GM19468 (cell line): ENCODE data around the gene NLGN2.
A peak's percentile ranks its signal among the peaks of the same experiment; 100 is the strongest.

Experiments used
- ATAC-seq: cut with Tn5 transposase; IDR thresholded peaks from one replicate; pipeline ENCODE4 v1.9.1; 2021; ENCODE audit warnings: mild to moderate bottlenecking, moderate library complexity, moderate number of reproducible peaks; ENCODE audit not compliant: unreplicated experiment; ENCODE audit errors: extremely low read depth

The NLGN2 gene

GRCh38 chr17:7391307-7391706, 16.3 kb upstream of the NLGN2 start:
- ATAC-seq, result no peak

DNA sequence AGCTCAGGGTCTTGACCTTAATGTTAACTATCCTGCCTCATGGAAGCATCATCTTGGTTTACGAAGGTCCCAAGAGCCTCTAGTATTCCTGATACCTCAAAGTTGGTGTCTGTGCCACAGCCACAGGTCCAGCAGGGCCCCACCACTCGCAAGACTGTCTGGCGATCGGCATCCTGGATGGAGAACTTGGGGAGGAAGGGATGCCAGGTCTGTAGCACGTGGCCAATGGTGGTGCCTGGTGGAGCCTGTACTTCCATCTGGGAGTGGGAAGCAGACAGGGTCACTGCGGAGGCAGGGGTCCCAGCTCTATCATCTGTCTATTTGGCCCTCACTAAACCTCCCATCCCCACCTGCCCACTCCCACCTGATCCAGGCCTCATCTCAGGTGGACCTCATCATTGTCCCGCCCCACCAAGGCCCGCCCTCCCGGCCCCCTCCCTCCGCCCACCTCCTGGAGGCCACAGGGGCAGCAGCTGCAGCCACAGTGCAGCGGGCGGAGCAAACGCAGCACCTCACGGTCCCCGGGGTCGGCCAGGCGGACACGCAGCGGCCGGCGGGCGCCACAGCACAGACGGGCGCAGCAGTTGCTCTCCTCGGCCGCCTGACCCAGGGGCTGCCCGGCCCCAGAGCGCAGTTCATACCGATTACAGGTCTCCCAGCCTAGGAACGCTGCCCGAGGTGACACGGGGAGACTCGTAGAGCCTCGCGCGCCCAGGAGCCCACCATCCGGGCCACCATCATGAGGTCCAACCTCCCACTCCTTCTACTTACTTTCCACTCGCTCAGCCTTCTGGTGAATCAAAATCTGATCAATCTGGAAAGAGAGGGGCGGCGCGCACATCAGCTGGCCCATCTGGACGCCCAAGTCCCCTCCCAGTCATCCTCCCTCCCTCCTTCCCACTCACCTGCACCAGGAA, 14.7 kb upstream of the NLGN2 start:
- ATAC-seq, result no peak

DNA sequence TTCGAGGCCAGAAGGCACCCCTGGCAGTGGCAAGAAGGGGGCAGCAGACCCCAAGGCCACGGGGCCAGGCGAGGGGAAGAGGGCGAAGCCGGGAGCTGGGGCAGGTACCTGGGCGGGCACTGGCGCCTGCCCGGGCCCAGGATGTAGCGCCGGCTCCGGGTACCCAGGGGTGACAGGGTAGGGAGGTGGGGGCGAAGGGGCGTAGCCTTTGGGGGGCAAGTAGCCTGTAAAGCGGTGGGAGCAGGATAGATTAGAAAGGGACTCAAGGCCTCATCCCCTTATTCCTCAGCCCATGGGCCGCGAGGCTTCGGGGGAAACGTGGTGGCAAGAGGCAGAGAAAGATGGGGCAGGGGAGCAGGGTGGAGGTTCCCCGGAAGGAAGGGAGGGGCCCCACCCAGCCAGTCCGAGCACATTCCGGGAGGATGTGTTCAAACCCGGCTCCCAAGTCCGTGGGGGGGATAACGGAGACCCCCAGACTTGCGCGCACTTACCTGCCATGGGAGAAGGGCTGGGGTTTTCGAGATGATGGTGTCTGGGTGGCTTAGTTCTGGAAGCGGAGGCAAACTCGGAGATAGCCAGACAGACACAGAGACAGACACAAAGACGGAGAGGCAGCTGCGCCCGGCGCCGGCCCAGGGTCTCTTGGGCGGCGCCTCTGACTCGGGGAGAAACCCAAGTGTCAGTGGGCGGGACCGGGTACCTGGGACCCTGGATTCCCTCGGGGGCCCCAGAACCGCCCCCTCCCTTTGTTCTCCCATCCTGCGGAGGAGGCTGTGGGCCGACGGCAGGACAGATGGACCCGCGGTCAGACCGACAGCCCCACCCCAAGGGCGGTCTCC, 13.8 kb upstream of the NLGN2 start:
- ATAC-seq, result peak; percentile 15

DNA sequence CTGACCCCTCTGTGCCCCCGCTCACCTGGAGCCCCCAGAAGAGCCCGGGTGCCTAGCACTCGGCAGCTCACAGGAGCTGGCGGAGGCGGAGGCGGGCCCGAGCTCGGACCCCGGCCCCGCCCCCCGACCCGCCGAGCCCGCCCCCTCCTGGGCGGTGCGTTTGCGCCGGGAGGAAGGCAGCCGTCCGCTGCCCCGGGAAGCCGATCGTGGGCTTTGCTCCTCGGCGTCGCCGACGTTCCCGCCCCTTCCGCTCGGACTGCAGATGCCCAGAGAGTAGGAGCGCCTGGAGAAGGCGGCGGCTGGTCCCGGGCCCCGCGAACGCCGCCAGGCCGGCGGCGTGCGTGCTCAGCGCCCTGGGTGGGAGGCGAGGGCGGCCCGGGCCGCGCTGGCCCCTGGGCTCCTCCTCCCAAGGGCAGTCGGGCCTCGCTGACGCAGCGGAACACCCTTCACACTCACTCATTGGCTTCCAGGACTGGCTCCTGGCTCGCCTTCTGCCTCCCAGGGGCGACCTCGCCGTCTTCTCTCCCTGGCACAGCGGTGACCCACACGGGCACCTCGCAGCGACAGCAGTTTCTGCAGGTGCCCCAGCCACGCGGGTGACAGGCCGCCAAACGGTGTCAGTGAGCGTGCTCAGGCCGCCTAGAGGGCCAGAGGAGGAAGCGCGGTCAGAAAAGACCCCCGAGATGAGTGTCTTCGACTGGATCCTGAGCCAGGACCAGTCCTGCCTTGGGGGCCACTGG, 13.0 kb upstream of the NLGN2 start, which contains the start of gene PLSCR3:
Gene PLSCR3, minus strand, starts transcription at position 74 of the 740 bp plus-strand sequence. CDS start 415 bp downstream, outside the sequence.
- ATAC-seq, result peak; percentile 33

- ATAC-seq, result no peak
Measured at GRCh38 chr17:7396147-7396546, 11.5 kb upstream of the NLGN2 start.

DNA sequence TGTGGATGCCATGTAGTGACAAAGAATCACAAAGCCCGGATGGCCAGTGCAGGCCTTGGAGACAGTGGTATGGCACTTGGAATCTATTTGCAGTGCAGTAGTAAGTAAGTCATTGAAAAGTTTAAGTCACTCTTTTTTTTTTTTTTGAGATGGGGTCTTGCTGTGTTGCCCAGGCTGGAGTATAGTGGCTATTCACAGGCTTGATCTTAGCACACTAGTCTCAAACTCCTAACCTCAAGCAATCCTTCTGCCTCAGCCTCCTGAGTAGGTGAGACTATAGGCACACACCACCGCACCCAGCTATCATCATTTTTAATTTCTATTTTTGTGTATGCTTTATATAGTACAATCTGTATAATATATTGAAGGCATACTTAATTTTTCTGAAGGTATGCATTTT, 9.0 kb upstream of the NLGN2 start:
- ATAC-seq, result no peak

- no peak for ATAC-seq
Measured at GRCh38 chr17:7403043-7403726, 4.5 kb upstream of the NLGN2 start.

GRCh38 chr17:7403727-7403976, 4.0 kb upstream of the NLGN2 start:
- ATAC-seq, result no peak

- ATAC-seq, result peak; percentile 81
Measured at GRCh38 chr17:7403977-7404736, 3.5 kb upstream of the NLGN2 start, which contains the start of gene TMEM256. TSS of gene TMEM256 (minus strand) at chr17:7404097. CDS start at chr17:7404084, 13 bp downstream.

DNA sequence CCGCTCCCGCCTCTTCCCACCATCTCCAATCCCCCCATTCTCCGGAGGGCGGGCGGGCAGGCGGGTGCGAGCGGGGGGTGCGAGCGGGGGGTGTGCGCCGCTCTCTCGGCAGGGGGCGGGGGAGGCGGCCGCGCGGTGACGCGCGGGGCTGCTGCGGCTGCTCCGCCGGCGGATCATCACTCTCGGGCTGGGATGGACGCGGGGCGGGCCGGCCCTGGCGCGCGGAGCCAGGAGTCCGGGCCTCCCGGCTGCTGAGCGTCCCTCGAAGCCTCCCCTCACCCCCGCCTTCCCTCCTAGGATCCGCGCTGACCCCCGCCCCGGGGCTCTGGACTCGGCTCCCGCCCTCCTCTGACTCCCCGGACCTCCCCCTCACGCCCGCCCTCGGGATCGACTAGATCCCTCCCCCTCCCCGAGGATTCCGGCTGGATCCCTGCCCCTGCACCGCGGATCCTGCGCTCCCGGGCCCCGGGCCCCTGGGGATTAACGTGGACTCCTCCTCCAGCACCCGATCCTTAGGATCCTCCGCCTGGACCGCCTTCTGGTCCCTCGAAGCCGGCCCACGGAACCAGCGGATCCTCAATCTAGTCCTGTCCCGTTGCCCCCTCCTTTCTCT, 2.8 kb upstream of the NLGN2 start:
- ATAC-seq, result no peak

- no peak for ATAC-seq
Measured at GRCh38 chr17:7405350-7406234, 2.1 kb upstream of the NLGN2 start.

DNA sequence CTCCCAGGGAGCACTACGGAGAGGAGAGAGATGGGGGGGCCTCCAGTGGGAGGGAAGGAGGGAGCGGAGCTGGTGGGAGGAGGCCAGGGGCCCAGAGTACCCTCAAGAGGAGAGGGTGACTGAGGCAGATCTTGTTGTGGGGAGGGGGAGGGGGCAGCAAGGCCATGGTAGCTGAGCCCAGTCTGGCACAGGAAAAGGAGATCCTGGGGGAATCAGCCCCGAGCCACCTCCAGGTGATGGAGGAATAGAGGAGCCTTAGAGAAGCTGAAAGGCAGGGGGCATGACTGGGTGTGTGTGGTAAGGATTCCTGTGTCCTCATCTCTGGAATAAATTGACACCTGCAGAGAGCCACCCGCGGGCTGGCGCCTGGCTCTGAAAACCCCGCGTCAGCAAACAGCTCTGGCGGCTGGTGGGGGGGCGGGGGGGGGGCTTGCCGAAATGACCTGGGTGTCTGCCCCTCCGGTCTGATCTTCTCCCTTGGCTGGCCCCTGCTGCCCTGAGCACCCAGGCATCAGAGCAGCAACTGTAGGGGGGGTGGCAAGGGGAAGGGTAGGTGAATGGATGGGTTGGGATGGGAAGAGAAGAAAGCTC, 1.3 kb upstream of the NLGN2 start:
- ATAC-seq, result no peak

- no peak for ATAC-seq
Measured at GRCh38 chr17:7407082-7407481, 563 bp upstream of the NLGN2 start.

DNA sequence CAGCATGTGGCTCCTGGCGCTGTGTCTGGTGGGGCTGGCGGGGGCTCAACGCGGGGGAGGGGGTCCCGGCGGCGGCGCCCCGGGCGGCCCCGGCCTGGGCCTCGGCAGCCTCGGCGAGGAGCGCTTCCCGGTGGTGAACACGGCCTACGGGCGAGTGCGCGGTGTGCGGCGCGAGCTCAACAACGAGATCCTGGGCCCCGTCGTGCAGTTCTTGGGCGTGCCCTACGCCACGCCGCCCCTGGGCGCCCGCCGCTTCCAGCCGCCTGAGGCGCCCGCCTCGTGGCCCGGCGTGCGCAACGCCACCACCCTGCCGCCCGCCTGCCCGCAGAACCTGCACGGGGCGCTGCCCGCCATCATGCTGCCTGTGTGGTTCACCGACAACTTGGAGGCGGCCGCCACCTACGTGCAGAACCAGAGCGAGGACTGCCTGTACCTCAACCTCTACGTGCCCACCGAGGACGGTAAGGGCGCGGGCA, 645 bp downstream of the NLGN2 start:
- ATAC-seq, result no peak

GRCh38 chr17:7408863-7409262, 1.2 kb downstream of the NLGN2 start:
- no peak for ATAC-seq

GRCh38 chr17:7409716-7410115, 2.1 kb downstream of the NLGN2 start:
- ATAC-seq, result no peak

- no peak for ATAC-seq
Measured at GRCh38 chr17:7410634-7411426, 3.2 kb downstream of the NLGN2 start.
